PFSK-1 (cell line): ENCODE results near the gene DLD.

Experiments
- FOXP2 ChIP-seq: optimal IDR thresholded peaks from 2 replicates; pipeline ENCODE3; 2011; ENCODE audit warnings: borderline replicate concordance, control low read depth, inconsistent platforms; ENCODE audit not compliant: insufficient read depth; ENCODE audit errors: extremely low read length, extremely low read depth
- POLR2AphosphoS5 ChIP-seq: IDR thresholded peaks from 2 replicates; pipeline ENCODE4 v1.6.1; 2012; ENCODE audit warnings: low read depth, mild to moderate bottlenecking, control low read depth, low read length, moderate library complexity
- REST ChIP-seq, 2 experiments: IDR thresholded peaks; 2 replicates each; pipeline versions ENCODE4 v1.6.1 to v1.8.0; 2011 to 2012; ENCODE audit warnings: low read depth in 2 of 2, low read length in 2 of 2, control low read depth in 1 of 2, inconsistent platforms in 1 of 2, mild to moderate bottlenecking in 1 of 2, moderate library complexity in 1 of 2; ENCODE audit not compliant: insufficient read depth in 1 of 2
- SIN3A ChIP-seq: IDR thresholded peaks from 2 replicates; pipeline ENCODE4 v1.6.1; 2012; ENCODE audit warnings: mild to moderate bottlenecking, low read length, moderate library complexity, borderline replicate concordance; ENCODE audit not compliant: insufficient read depth
- TAF1 ChIP-seq: IDR thresholded peaks from 2 replicates; pipeline ENCODE4 v1.6.1; 2012; ENCODE audit warnings: low read length, control low read depth, borderline replicate concordance; ENCODE audit not compliant: insufficient read depth

The DLD gene

GRCh38 chr7:107884066-107884818 is 6.7 kb upstream of the DLD start:
- TF ChIP-seq SIN3A, result no peak
- TF ChIP-seq REST (IDR thresholded peaks at IDR 0.05; ENCODE audit: insufficient read depth in 1 of 2, low read depth in 2 of 2, low read length in 2 of 2), result no peak
- no peak for TF ChIP-seq POLR2AphosphoS5
- TF ChIP-seq FOXP2, result no peak
- TF ChIP-seq TAF1, result no peak

- TF ChIP-seq POLR2AphosphoS5, result no peak
- TF ChIP-seq SIN3A, result no peak
- TF ChIP-seq REST (IDR thresholded peaks at IDR 0.05; ENCODE audit: insufficient read depth in 1 of 2, low read depth in 2 of 2, low read length in 2 of 2), result no peak
- TF ChIP-seq FOXP2, result no peak
- TF ChIP-seq TAF1, result no peak
These were observed 991 bp upstream of the DLD start for GRCh38 chr7:107889992-107890391.

GRCh38 chr7:107890493-107890961 is 456 bp upstream of the DLD start:
- no peak for TF ChIP-seq REST (IDR thresholded peaks at IDR 0.05; ENCODE audit: insufficient read depth in 1 of 2, low read depth in 2 of 2, low read length in 2 of 2)
- TF ChIP-seq POLR2AphosphoS5, result no peak
- no peak for TF ChIP-seq SIN3A
- TF ChIP-seq TAF1, result no peak
- no peak for TF ChIP-seq FOXP2

DNA sequence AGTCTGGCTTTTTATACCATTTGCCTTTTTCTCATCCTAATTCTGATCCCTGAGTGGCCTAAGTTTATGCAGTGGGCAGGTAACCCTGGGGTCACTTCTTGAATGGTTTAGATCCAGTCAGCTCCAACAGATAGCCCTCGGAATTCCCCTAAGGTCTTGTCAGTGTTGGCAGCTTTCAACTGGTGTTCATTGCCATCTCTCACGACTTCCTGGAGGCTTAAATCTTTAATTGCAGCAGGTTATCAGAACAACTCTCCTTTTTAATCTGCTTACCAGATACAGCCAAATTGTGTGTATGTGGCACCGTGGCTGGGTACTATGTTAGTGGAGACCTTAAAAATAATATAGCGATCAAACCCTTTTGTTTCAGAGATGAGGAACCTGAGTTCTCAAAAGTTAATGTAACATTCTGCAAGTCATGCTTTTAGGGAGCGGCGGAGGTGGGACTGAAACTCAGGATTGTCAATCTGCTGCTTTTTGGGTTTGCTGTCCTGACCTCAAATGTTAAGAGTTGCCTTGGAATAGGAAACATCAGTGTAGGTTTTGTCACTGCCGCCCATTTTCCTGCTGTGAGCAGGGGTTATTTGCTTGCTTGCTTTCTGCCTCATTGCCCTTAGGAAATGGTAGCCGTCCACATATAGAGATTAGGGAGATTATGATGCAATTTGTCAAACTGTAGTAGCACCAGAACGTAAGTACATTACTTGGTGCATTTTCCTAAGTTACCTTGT is 818 bp downstream of the DLD start:
- TF ChIP-seq POLR2AphosphoS5, result no peak
- TF ChIP-seq REST (IDR thresholded peaks at IDR 0.05; ENCODE audit: insufficient read depth in 1 of 2, low read depth in 2 of 2, low read length in 2 of 2), result no peak
- no peak; the same call in 1 of the 2 replicates for TF ChIP-seq SIN3A
- no peak for TF ChIP-seq FOXP2
- no peak for TF ChIP-seq TAF1
